ENCODE data around the gene BICRA.
A peak's percentile ranks its signal among the peaks of the same experiment; 100 is the strongest.

BICRA gene

DNA sequence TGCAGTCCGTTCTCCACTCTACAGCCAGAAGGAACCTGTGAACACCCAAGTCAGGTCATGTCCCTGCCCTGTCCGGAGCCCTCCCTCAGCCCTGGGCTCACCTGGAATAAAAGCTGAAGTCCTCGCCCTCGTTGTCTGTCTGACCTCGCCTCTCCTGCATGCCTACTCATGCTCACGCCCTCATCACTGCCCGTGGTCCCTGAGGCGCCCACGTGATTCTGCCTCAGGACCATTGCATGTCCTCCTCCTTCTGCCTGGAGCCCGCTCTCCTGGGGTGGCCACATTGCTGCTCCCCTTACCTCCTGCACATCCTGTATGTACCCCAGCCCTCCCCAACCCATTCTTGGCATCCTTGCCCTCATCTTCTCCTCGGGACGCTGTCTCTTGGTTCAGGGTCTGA, 42.2 kb downstream of the BICRA start:
- Mint-ChIP-seq H3K9me3 (peaks cover 11% of the 10 kb centered on the region), H3K27ac (no peak overlapping the region), H3K36me3 (ENCODE audit: low read depth) (peaks cover 72% of the 10 kb centered on the region), H3K27me3 (ENCODE audit: low read depth) (peaks cover 3% of the 10 kb centered on the region), H3K4me1 (no peaks in the 10 kb centered on the region), H3K4me3 (no peak overlapping the region)
- TF ChIP-seq CTCF (IDR thresholded peaks at IDR 0.05; ENCODE audit: unreplicated experiment in 3 of 3): no peak

- Mint-ChIP-seq H3K27ac (no peak overlapping the region), H3K27me3 (ENCODE audit: low read depth) (peaks cover 3% of the 10 kb centered on the region), H3K36me3 (ENCODE audit: low read depth) (peaks cover 67% of the 10 kb centered on the region), H3K9me3 (peaks cover 11% of the 10 kb centered on the region), H3K4me3 (no peak overlapping the region), H3K4me1 (no peaks in the 10 kb centered on the region)
- no peak for TF ChIP-seq CTCF (IDR thresholded peaks at IDR 0.05; ENCODE audit: unreplicated experiment in 3 of 3)
Observed at GRCh38 chr19:47651691-47652090, 42.8 kb downstream of the BICRA start.

GRCh38 chr19:47652285-47652684, 43.4 kb downstream of the BICRA start:
- H3K4me1 Mint-ChIP-seq: no peaks in the 10 kb centered on the region
- H3K9me3 Mint-ChIP-seq: peaks cover 11% of the 10 kb centered on the region
- H3K27me3 Mint-ChIP-seq (ENCODE audit: low read depth): peaks cover 3% of the 10 kb centered on the region
- no peak overlapping the region for H3K27ac Mint-ChIP-seq
- no peak overlapping the region for H3K4me3 Mint-ChIP-seq
- no peak for TF ChIP-seq CTCF (IDR thresholded peaks at IDR 0.05; ENCODE audit: unreplicated experiment in 3 of 3)
- H3K36me3 Mint-ChIP-seq (ENCODE audit: low read depth): peaks cover 61% of the 10 kb centered on the region

- TF ChIP-seq CTCF (IDR thresholded peaks at IDR 0.05; ENCODE audit: unreplicated experiment in 3 of 3): no peak
- Mint-ChIP-seq H3K27ac (no peak overlapping the region), H3K9me3 (peaks cover 11% of the 10 kb centered on the region), H3K27me3 (ENCODE audit: low read depth) (no peaks in the 10 kb centered on the region), H3K36me3 (ENCODE audit: low read depth) (peaks cover 57% of the 10 kb centered on the region), H3K4me1 (no peaks in the 10 kb centered on the region), H3K4me3 (no peak overlapping the region)
Observed at GRCh38 chr19:47653856-47654255, 44.9 kb downstream of the BICRA start.

DNA sequence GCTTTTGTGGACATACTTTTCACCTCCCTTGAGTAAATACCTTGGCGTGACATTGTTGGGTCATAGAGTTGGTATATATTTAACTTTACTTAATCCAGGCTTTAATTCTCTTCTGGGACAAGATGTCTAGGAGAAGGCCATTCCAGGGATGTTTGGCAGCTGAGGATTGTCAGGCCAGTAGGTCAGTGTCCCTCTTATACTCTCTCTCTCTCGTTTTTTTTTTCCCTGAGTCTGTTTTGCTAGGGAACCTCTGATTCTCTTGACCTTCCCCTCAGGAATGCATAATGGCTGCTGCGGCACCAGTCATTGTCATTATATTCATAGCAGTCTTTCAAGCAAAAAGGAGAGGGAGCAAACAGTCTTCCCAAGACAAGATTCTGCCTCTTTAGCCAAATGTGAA, 48.8 kb downstream of the BICRA start:
- Mint-ChIP-seq H3K4me1 (peaks cover 6% of the 10 kb centered on the region), H3K27me3 (ENCODE audit: low read depth) (no peaks in the 10 kb centered on the region), H3K4me3 (no peak overlapping the region), H3K9me3 (peaks cover 5% of the 10 kb centered on the region), H3K27ac (peak overlapping the region in 1 of 3 experiments; percentile 19), H3K36me3 (ENCODE audit: low read depth) (peaks cover 43% of the 10 kb centered on the region)
- TF ChIP-seq CTCF (IDR thresholded peaks at IDR 0.05; ENCODE audit: unreplicated experiment in 3 of 3): no peak

- TF ChIP-seq CTCF (IDR thresholded peaks at IDR 0.05; ENCODE audit: unreplicated experiment in 3 of 3): no peak
- H3K27me3 Mint-ChIP-seq (ENCODE audit: low read depth): no peaks in the 10 kb centered on the region
- peak overlapping the region; percentile 23 to 52 (median 51) for H3K27ac Mint-ChIP-seq
- H3K4me3 Mint-ChIP-seq: no peak overlapping the region
- H3K36me3 Mint-ChIP-seq (ENCODE audit: low read depth): peaks cover 39% of the 10 kb centered on the region
- peaks cover 10% of the 10 kb centered on the region for H3K4me1 Mint-ChIP-seq
- peaks cover 5% of the 10 kb centered on the region for H3K9me3 Mint-ChIP-seq
Observed at GRCh38 chr19:47658431-47659348, 49.8 kb downstream of the BICRA start.
